ENCODE data around the gene BTF3. TPM values are rescaled to one million over a fixed set of nuclear protein-coding genes. Genes with fewer than 3 reads are reported as not detected.

The BTF3 gene
- total and polyA plus RNA-seq, 2 experiments from 2014 or later = 506 to 1,148 TPM

DNA sequence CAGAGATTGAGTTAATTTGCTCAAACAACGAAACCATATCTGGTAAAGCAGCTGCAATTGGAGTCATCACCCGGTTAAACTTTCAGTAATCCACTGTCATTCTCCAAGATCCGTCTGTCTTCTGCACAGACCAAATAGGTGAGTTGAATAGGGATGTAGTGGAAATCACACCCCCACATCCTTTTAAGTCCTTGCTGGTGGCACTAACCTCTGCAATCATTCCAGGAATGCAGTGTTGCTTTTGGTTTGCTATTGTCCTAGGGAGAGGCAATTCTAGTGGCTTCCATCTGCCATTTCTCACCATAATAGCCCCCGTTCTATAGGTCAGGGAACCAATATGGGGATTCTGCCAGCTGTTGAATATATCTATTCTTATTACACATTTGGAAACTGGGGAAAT lies 14.6 kb upstream of the BTF3 start (continued):
- TF ChIP-seq, protein P1, sequence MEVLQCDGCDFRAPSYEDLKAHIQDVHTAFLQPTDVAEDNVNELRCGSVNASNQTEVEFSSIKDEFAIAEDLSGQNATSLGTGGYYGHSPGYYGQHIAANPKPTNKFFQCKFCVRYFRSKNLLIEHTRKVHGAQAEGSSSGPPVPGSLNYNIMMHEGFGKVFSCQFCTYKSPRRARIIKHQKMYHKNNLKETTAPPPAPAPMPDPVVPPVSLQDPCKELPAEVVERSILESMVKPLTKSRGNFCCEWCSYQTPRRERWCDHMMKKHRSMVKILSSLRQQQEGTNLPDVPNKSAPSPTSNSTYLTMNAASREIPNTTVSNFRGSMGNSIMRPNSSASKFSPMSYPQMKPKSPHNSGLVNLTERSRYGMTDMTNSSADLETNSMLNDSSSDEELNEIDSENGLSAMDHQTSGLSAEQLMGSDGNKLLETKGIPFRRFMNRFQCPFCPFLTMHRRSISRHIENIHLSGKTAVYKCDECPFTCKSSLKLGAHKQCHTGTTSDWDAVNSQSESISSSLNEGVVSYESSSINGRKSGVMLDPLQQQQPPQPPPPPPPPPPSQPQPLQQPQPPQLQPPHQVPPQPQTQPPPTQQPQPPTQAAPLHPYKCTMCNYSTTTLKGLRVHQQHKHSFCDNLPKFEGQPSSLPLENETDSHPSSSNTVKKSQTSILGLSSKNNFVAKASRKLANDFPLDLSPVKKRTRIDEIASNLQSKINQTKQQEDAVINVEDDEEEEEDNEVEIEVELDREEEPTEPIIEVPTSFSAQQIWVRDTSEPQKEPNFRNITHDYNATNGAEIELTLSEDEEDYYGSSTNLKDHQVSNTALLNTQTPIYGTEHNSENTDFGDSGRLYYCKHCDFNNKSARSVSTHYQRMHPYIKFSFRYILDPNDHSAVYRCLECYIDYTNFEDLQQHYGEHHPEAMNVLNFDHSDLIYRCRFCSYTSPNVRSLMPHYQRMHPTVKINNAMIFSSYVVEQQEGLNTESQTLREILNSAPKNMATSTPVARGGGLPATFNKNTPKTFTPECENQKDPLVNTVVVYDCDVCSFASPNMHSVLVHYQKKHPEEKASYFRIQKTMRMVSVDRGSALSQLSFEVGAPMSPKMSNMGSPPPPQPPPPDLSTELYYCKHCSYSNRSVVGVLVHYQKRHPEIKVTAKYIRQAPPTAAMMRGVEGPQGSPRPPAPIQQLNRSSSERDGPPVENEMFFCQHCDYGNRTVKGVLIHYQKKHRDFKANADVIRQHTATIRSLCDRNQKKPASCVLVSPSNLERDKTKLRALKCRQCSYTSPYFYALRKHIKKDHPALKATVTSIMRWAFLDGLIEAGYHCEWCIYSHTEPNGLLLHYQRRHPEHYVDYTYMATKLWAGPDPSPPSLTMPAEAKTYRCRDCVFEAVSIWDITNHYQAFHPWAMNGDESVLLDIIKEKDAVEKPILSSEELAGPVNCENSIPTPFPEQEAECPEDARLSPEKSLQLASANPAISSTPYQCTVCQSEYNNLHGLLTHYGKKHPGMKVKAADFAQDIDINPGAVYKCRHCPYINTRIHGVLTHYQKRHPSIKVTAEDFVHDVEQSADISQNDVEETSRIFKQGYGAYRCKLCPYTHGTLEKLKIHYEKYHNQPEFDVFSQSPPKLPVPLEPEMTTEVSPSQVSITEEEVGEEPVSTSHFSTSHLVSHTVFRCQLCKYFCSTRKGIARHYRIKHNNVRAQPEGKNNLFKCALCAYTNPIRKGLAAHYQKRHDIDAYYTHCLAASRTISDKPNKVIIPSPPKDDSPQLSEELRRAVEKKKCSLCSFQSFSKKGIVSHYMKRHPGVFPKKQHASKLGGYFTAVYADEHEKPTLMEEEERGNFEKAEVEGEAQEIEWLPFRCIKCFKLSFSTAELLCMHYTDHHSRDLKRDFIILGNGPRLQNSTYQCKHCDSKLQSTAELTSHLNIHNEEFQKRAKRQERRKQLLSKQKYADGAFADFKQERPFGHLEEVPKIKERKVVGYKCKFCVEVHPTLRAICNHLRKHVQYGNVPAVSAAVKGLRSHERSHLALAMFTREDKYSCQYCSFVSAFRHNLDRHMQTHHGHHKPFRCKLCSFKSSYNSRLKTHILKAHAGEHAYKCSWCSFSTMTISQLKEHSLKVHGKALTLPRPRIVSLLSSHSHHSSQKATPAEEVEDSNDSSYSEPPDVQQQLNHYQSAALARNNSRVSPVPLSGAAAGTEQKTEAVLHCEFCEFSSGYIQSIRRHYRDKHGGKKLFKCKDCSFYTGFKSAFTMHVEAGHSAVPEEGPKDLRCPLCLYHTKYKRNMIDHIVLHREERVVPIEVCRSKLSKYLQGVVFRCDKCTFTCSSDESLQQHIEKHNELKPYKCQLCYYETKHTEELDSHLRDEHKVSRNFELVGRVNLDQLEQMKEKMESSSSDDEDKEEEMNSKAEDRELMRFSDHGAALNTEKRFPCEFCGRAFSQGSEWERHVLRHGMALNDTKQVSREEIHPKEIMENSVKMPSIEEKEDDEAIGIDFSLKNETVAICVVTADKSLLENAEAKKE (CRISPR knock-in tag; IDR thresholded peaks at IDR 0.05) = no peak

DNA sequence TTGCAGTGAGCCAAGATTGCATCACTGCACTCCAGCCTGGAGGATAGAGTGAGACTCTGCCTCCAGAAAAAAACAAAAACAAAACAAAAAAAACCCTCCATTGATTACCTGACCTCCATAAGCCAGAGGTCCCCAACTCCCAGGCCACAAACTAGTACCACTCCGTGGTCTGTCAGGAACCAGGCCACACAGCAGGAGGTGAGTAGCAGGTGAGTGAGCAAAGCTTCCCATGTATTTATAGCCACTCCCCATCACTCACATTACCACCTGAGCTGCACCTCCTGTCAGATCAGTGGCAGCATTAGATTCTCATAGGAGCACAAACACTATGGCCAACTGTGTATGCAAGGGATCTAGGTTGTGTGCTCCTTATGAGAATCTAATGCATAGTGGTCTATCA lies 13.7 kb upstream of the BTF3 start:
- Histone ChIP-seq H3K4me3 (no peak overlapping the region), H3K36me3 (ENCODE audit: insufficient read depth) (no peaks in the 10 kb centered on the region), H4K20me1 (replicated peaks; ENCODE audit: insufficient read depth) (no peaks in the 10 kb centered on the region), H3K27ac (ENCODE audit: low read depth) (no peak overlapping the region), H3K27me3 (ENCODE audit: insufficient read depth) (no peaks in the 10 kb centered on the region), H3K79me2 (replicated peaks; ENCODE audit: insufficient read depth) (no peaks in the 10 kb centered on the region), H3K4me1 (ENCODE audit: insufficient read depth) (peaks cover 23% of the 10 kb centered on the region), H3F3A (replicated peaks; ENCODE audit: low read depth) (peaks cover 6% of the 10 kb centered on the region; the same call in 1 of the 2 replicates), H3K4me2 (no peak overlapping the region), H3K9me2 (ENCODE audit: insufficient read depth) (peaks cover 18% of the 10 kb centered on the region), H2AFZ (no peak overlapping the region)
- no peak for DNase-seq (ENCODE audit: low spot score)
- ATAC-seq = no peak
- Mint-ChIP-seq H3K9me3 (no peaks in the 10 kb centered on the region; the same call in 2 of the 3 replicates), H3K36me3 (ENCODE audit: low read depth) (peaks cover 3% of the 10 kb centered on the region; the same call in 2 of the 3 replicates), H3K4me3 (no peak overlapping the region), H3K4me1 (peaks cover 56% of the 10 kb centered on the region), H3K27me3 (ENCODE audit: insufficient read depth, low read depth, poor library complexity) (peaks cover 6% of the 10 kb centered on the region), H3K27ac (no peak overlapping the region; the same call in 1 of the 2 replicates)
- TF ChIP-seq POLR2AphosphoS5 (IDR thresholded peaks at IDR 0.05; ENCODE audit: low read depth) = no peak
- TF ChIP-seq ZNF114 (CRISPR knock-in tag; IDR thresholded peaks at IDR 0.05) = no peak
- TF ChIP-seq NANOG (IDR thresholded peaks at IDR 0.05; ENCODE audit: borderline replicate concordance) = no peak
- TF ChIP-seq, protein P2, sequence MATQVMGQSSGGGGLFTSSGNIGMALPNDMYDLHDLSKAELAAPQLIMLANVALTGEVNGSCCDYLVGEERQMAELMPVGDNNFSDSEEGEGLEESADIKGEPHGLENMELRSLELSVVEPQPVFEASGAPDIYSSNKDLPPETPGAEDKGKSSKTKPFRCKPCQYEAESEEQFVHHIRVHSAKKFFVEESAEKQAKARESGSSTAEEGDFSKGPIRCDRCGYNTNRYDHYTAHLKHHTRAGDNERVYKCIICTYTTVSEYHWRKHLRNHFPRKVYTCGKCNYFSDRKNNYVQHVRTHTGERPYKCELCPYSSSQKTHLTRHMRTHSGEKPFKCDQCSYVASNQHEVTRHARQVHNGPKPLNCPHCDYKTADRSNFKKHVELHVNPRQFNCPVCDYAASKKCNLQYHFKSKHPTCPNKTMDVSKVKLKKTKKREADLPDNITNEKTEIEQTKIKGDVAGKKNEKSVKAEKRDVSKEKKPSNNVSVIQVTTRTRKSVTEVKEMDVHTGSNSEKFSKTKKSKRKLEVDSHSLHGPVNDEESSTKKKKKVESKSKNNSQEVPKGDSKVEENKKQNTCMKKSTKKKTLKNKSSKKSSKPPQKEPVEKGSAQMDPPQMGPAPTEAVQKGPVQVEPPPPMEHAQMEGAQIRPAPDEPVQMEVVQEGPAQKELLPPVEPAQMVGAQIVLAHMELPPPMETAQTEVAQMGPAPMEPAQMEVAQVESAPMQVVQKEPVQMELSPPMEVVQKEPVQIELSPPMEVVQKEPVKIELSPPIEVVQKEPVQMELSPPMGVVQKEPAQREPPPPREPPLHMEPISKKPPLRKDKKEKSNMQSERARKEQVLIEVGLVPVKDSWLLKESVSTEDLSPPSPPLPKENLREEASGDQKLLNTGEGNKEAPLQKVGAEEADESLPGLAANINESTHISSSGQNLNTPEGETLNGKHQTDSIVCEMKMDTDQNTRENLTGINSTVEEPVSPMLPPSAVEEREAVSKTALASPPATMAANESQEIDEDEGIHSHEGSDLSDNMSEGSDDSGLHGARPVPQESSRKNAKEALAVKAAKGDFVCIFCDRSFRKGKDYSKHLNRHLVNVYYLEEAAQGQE (IDR thresholded peaks at IDR 0.05; ENCODE audit: unreplicated experiment) = no peak
- TF ChIP-seq EZH2 (IDR thresholded peaks at IDR 0.05; ENCODE audit: low read depth, unreplicated experiment) = no peak
